ENCODE results near the gene MUCL3.
"Not testable (repeated sequence)": the region's sequence is repeated elsewhere in the genome, so short reads cannot be mapped to it uniquely, and the experiment has no call there.

MUCL3 gene, protein sequence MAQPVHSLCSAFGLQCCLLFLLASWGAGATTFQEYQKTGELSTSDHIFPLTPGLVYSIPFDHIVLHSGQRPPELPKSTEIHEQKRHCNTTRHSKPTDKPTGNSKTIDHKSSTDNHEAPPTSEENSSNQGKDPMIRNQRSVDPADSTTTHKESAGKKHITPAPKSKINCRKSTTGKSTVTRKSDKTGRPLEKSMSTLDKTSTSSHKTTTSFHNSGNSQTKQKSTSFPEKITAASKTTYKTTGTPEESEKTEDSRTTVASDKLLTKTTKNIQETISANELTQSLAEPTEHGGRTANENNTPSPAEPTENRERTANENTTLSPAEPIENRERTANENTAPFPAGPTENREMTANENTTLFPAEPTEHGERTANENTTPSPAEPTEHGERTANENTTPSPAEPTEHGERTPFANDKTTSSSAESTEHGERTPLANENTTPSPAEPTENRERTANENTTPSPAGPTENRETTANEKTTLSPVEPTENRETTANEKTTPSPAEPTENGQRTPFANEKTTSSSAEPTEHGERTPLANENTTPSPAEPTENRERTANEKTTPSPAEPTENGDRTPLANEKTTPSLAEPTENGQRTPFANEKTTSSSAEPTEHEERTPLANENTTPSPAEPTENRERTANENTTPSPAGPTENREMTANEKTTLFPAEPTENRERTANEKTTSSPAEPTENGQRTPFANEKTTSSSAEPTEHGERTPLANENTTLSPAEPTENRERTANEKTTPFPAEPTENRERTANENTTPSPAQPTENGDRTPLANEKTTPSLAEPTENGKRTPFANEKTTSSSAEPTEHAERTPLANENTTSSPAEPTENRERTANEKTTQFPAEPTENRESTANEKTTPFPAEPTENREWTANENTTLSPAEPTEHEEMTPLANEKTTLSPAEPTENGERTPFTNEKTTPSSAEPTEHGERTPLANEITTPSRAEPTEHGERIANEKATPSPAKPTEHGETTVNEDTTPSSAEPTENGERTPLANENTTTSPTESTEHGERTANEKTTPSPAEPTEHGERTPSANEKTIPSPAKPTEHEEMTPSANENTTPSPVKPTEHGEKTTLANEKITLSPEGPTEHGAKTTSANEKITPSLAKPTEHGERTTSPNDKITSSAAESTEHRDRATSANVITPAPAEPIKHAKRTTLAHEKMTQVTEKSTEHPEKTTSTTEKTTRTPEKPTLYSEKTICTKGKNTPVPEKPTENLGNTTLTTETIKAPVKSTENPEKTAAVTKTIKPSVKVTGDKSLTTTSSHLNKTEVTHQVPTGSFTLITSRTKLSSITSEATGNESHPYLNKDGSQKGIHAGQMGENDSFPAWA (N-terminal part only)

DNA sequence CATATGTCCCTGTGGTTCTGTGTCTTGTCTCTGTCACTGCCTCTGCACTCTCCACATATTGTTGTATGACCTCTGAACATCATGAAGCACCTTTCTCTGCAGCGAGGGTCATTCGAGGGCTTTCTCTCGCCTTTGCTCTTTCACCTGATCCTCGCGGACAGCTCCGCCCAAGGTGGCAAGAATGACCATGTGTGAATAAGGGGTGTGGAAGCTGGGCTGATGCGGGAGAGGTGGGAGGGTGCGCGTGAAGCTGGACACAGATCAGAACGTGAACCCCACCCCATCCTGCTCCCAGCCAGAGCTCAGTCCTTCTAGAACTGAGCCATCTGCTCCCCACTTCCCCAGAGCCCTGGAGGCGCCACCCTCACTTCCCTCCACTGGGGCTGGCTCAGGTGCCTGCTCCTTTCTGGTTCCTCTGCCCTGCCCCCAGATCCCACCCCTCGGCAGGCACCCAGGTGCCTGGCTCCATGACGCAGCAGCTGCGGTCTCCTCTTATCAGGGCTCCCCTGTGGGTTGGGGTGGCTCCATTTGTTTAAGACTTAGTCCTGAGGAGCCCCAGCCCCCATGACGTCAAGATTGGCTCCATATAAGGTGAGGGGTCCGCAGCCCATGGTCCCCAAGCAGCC, at the start of gene MUCL3:
Gene MUCL3, plus strand, starts transcription at position 613 of the 626 bp plus-strand sequence. CDS start 27 bp downstream, outside the sequence.
- no peak for DNase-seq

DNA sequence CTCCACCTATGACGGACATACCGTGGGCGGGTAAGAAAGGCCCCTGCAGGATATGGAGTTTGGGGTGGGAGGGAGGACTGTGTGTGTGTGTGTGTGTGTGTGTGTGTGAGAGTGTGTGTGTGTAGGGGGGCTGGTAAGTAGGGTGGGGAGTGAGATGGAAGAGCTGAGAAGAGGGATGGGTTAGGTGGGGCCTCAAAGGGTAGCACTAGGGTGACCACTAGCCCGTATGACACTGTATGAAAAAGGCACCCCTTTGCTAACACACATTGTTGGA, 49.4 kb upstream of the MUCL3 start:
- no peak for DNase-seq

DNA sequence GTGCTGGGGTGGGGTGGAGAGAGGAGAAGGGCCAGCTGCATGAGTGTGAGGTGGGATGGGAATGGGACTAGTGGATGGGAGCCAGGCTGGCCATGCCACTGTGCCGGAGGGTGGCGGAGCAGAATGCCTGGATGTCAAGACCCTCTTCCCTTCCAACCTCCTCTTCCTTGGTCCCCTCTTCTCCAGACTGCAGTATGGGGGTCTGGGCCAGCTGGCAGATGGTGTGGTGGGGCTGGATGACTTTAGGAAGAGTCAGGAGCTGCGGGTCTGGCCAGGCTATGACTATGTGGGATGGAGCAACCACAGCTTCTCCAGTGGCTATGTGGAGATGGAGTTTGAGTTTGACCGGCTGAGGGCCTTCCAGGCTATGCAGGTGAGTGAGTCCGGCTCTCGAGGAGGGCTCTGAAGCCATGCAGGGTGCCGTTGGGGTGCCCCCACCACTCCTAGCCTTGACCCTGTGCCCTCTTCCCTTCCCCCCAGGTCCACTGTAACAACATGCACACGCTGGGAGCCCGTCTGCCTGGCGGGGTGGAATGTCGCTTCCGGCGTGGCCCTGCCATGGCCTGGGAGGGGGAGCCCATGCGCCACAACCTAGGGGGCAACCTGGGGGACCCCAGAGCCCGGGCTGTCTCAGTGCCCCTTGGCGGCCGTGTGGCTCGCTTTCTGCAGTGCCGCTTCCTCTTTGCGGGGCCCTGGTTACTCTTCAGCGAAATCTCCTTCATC, 48.8 kb upstream of the MUCL3 start:
- DNase-seq, result no peak

DNA sequence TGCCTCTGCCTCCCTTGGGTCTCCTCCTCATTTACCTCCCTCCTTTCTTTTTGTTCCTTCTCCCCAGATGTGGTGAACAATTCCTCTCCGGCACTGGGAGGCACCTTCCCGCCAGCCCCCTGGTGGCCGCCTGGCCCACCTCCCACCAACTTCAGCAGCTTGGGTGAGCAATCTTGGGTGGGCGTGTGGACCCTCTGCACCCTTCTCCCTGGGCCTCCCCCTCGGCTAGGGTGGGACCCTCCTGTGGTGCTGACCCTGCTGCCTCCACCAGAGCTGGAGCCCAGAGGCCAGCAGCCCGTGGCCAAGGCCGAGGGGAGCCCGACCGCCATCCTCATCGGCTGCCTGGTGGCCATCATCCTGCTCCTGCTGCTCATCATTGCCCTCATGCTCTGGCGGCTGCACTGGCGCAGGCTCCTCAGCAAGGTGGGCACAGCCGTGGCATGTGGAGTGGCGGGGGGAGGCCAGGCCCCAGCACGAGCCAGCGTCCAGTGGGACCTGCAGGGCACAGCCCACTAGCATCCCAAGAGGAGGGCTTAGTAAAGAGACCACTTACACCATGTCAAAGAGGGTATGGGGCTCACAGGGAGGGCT, 47.7 kb upstream of the MUCL3 start:
- DNase-seq, result no peak

DNA sequence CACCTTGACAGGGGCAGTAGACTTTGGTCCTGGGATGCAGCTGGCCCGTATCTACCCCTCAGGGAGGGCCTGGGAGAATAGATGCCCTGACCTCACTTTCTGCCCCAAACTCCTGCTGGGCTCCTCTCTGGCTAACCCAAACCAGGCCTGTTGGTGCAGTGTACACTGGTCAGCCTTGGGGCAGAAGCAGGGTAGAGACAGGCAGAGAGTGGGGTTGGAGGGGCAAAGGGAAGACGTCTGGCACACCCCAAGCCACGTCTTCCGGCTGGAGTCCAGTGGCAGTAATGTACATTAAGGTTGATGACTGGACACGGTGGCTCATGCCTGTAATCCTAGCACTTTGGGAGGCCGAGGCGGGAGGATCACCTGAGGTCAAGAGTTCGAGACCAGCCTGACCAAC, 47.1 kb upstream of the MUCL3 start:
- no peak for DNase-seq

- no peak for DNase-seq
Observed at GRCh38 chr6:30894381-30894780, 46.4 kb upstream of the MUCL3 start.

DNA sequence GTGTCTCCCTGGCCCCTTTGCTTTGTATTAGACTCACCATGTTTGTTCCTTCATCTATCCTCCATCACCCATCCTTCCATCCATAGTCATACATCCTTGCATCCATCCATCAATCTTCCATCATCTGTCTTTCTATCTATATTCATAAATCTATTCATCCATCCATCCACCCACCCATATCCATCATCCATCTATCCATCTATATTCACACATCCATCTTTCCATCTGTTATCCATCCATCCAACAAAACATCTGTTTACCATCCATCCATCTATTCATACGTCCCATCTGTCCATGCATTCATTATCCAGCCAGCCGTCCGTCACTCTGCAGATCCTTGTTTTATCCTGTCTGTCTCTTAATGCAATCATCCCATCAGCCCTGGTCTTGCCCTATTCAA, 45.8 kb upstream of the MUCL3 start:
- DNase-seq, result no peak

DNA sequence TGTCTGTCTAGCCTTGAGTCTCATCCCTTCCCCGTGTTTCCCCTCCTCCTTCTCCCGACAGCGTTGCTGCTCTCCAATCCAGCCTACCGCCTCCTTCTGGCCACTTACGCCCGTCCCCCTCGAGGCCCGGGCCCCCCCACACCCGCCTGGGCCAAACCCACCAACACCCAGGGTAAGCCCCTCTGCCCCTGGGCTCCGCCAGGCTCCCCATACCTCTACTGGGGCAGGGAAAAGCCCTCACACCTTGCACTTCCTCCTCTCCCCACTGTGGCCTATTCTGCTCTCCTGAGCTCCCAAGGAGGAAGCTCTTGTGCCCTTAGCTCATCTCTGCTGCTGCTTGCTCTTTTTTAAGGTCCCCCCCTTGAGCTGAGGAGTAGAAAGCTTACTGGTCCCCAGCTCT, 45.4 kb upstream of the MUCL3 start:
- DNase-seq, result no peak

GRCh38 chr6:30896541-30896940, 44.2 kb upstream of the MUCL3 start:
- DNase-seq, result no peak

DNA sequence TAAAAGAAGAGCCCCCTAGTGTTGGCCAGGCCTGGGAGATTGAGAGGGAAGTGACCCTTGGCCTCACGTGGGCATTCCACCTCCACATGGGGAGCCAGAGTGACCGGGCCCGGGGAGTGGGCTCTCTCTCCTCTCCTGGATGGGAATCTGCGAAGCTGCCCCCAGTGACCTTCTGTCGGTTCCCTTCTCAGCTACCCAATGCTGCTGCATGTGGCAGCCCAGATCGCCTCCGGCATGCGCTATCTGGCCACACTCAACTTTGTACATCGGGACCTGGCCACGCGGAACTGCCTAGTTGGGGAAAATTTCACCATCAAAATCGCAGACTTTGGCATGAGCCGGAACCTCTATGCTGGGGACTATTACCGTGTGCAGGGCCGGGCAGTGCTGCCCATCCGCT, 42.9 kb upstream of the MUCL3 start:
- no peak for DNase-seq

DNA sequence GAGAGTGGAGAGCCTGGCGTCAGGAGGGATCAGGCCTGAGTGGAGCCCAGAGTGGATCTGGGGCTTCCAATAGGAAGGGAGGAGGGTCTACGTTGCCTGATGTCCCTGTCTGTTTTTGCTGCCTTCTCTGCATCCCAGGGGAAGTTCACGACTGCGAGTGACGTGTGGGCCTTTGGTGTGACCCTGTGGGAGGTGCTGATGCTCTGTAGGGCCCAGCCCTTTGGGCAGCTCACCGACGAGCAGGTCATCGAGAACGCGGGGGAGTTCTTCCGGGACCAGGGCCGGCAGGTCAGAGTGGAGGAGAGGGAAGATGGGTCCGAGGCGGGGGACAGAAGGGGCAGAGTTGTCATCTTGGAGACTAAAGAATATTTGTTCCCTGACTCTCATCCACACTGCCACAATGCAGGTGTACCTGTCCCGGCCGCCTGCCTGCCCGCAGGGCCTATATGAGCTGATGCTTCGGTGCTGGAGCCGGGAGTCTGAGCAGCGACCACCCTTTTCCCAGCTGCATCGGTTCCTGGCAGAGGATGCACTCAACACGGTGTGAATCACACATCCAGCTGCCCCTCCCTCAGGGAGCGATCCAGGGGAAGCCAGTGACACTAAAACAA, 41.9 kb upstream of the MUCL3 start:
- DNase-seq, result no peak

GRCh38 chr6:30900863-30901417, 39.8 kb upstream of the MUCL3 start:
- DNase-seq, result no peak

GRCh38 chr6:30901436-30901835, 39.3 kb upstream of the MUCL3 start:
- no peak for DNase-seq

DNA sequence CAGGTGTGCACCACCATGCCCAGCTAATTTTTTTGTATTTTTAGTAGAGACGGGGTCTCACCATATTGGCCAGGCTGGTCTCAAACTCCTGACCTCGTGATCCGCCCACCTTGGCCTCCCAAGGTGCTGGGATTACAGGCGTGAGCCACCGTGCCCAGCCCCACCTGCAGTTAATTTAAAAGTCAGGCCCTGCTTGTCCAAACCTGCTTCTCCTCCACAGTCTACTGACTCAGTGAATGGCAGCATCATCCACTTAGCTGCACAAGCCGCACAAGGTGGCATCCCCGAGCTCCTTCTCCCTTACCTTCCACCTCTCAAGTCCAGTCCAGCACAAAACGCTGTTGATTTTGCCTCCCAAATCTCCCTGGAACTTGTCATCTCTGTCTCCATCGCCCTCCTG, 38.6 kb upstream of the MUCL3 start:
- not testable (repeated sequence) for DNase-seq

- DNase-seq, result no peak
Observed at GRCh38 chr6:30902709-30903108, 38.1 kb upstream of the MUCL3 start.

GRCh38 chr6:30903236-30903635, 37.5 kb upstream of the MUCL3 start:
- no peak for DNase-seq

GRCh38 chr6:30907290-30907757, 33.4 kb upstream of the MUCL3 start:
- not testable (repeated sequence) for DNase-seq

- DNase-seq, result peak; percentile 96
Observed at GRCh38 chr6:30907758-30908591, 32.8 kb upstream of the MUCL3 start, which contains the start of gene GTF2H4. Gene GTF2H4, plus strand, starts transcription at chr6:30908207.

DNA sequence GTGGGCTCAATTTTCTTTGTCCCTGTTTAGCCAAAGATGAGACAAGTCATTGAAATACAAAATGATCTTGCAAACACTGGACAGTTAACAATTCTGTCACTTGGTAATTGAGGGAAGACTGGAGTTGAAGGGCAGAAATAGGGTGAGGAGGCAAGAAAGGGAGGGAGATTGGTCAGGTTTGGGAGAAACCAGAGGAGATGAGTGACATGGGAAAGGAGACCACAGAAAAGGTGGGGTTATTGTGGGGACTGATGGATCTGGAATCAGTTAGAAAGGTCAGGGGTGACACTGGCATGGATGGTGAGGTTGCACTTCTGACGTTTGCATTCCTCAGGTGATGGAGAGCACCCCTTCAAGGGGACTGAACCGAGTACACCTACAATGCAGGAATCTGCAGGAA, 32.1 kb upstream of the MUCL3 start:
- DNase-seq, result no peak

- DNase-seq, result not testable (repeated sequence)
Observed at GRCh38 chr6:30910473-30910872, 30.3 kb upstream of the MUCL3 start.

Data from retina (tissue), 1 donor.